Erythroblast (primary cell): ENCODE results near the gene SLC20A1.

Experiments
- GATA1 ChIP-seq: IDR thresholded peaks from 2 replicates; pipeline ENCODE4 v1.6.1; 2011; ENCODE audit warnings: low read depth, mild to moderate bottlenecking, control low read depth, low read length, moderate library complexity
- POLR2A ChIP-seq: IDR thresholded peaks from 2 replicates; pipeline ENCODE4 v1.6.1; 2011; ENCODE audit warnings: mild to moderate bottlenecking, low read length

DNA sequence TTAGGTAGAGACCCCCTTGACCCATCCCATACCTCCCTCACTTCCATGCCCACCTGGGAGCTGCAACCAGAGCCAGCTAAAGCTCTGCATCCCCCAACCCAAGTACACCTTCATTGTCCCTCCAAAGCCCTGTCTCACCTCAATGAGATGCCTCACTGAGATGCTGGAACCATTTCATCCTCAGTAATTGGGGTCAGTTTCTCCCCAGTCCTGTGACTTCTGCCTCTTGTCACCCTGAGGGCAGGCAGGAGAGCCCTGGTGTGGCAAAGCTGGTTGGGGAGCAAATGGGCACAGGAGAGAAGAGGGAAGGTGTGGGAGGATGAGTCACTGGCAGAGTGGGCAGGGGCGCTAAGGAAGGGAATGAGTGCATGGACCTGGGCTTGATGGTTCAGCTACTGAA, 47.2 kb downstream of the SLC20A1 start:
- TF ChIP-seq POLR2A (no peak), GATA1 (no peak)
